ENCODE results near the gene HOXA13. TPM values are rescaled to one million over a fixed set of nuclear protein-coding genes. Genes with fewer than 3 reads are reported as not detected.

Gene HOXA13
- total RNA-seq, 1 donor: 8.0 TPM

DNA sequence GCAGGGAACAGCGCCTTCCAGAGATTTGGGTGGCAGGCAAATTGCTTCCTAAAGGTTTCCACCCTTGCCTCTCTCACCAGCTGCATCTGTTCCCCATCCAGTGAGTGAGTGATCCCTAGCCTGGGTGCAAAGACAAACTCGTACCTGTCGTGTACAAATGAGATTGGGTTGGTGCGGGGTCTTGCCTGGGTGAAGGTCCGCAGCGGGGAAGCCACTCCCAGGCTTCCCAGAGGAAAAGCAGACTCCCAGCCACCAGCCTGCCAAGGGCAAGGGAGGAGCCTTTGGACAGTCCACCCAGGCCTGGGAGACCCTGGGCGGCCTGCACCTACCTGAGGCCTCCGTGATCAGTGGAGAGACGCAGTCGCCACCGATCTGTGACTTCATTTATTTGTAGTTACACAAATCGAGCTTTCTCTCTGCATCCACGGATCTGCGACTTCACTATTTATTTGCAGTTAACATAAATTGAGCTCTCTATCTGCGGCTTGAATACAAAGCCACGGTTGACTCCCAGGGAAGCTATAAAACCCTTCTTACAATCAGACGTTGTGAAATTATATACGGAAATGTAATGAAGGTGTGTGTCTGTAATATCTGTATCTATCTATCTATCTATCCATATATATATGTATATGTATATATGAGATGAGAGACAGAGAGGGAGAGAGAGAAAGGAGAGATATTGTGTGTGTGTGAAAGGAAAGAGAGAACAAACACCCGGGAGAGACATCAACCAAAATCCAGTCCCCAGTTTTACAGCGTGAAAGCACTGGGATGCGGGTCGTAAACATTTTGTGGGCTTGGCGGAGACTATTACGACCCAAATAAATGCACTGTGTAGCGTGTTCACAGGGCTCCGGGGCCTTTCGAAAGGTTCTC lies 40.4 kb downstream of the HOXA13 start:
- H3K27me3 ChIP-seq (ENCODE audit: insufficient read depth, low read length): no peaks in the 10 kb centered on the region
- peaks cover 14% of the 10 kb centered on the region for H3K4me1 ChIP-seq (ENCODE audit: insufficient read depth, low read length)
- H3K36me3 ChIP-seq (ENCODE audit: insufficient read depth, low read length): peaks cover 15% of the 10 kb centered on the region
- TF ChIP-seq CTCF (IDR thresholded peaks at IDR 0.05; ENCODE audit: extremely low read depth, low read depth, low read length): no peak
- peak overlapping the region; percentile 75 for H3K4me3 ChIP-seq (ENCODE audit: insufficient read depth, low read length)
- H3K79me2 ChIP-seq (ENCODE audit: insufficient read depth, low read length): peaks cover 60% of the 10 kb centered on the region
- H3K4me2 ChIP-seq (ENCODE audit: insufficient read depth, low read length): peak overlapping the region; percentile 99
- H2AFZ ChIP-seq (ENCODE audit: low read length): peak overlapping the region; percentile 89
- no peak overlapping the region for H3K27ac ChIP-seq (ENCODE audit: low read depth, low read length)
- peaks cover 14% of the 10 kb centered on the region for H4K20me1 ChIP-seq (ENCODE audit: insufficient read depth, low read length)
- no peak for DNase-seq (ENCODE audit: insufficient read length, low spot score, missing footprints)
- no peaks in the 10 kb centered on the region for H3K9me3 ChIP-seq (ENCODE audit: low read depth, low read length)

GRCh38 chr7:27158436-27159265 lies 41.2 kb downstream of the HOXA13 start:
- no peak overlapping the region for H3K4me3 ChIP-seq (ENCODE audit: insufficient read depth, low read length)
- peaks cover 6% of the 10 kb centered on the region for H4K20me1 ChIP-seq (ENCODE audit: insufficient read depth, low read length)
- H3K27ac ChIP-seq (ENCODE audit: low read depth, low read length): no peak overlapping the region
- peaks cover 10% of the 10 kb centered on the region for H3K36me3 ChIP-seq (ENCODE audit: insufficient read depth, low read length)
- H3K9me3 ChIP-seq (ENCODE audit: low read depth, low read length): no peaks in the 10 kb centered on the region
- H3K27me3 ChIP-seq (ENCODE audit: insufficient read depth, low read length): no peaks in the 10 kb centered on the region
- H2AFZ ChIP-seq (ENCODE audit: low read length): no peak overlapping the region
- TF ChIP-seq CTCF (IDR thresholded peaks at IDR 0.05; ENCODE audit: extremely low read depth, low read depth, low read length): no peak
- peaks cover 59% of the 10 kb centered on the region for H3K79me2 ChIP-seq (ENCODE audit: insufficient read depth, low read length)
- no peak overlapping the region for H3K4me2 ChIP-seq (ENCODE audit: insufficient read depth, low read length)
- peaks cover 17% of the 10 kb centered on the region for H3K4me1 ChIP-seq (ENCODE audit: insufficient read depth, low read length)
- DNase-seq (ENCODE audit: insufficient read length, low spot score, missing footprints): no peak

DNA sequence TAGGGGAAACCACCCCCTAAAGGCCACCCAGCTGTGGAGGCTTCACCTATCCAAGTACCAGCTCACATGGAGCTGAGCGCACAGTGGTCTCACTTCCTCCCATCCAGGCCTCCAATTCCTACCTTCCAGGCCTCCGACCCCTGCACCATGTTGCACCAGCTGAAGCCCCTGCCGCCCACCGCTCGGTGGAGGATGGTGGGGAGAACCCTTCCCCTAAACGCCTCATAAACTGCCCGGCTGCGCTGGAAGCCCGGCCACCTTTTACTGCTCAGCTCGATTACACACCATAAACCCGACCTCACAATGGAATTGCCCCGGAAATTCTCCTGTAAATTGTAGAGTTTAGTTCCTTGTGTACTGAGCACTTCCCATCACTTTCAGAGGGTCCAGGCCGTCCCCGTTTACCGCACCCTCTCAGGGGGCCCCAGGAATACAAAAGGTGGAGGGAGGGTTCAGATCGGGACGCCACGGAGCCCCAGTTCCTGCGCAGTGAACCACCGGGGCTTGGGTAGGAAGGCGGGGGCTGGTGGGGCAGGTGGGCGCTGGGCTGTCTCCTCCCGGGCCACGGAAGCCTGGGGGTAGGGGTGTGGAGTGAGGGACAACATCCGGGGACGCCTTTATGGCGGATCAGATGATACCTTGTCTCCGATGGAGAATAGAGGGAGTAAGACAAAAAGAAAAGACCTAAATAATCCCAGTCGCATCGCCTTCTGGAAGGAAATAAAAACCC lies 42.0 kb downstream of the HOXA13 start:
- Histone ChIP-seq H3K27ac (ENCODE audit: low read depth, low read length) (no peak overlapping the region), H3K79me2 (ENCODE audit: insufficient read depth, low read length) (peaks cover 59% of the 10 kb centered on the region)

More for the DNA sequence above, 42.0 kb downstream of the HOXA13 start:
- peaks cover 4% of the 10 kb centered on the region for H3K36me3 ChIP-seq (ENCODE audit: insufficient read depth, low read length)
- H3K4me1 ChIP-seq (ENCODE audit: insufficient read depth, low read length): peaks cover 25% of the 10 kb centered on the region
- H3K4me2 ChIP-seq (ENCODE audit: insufficient read depth, low read length): no peak overlapping the region
- peak; percentile 84 for DNase-seq (ENCODE audit: insufficient read length, low spot score, missing footprints)
- H3K27me3 ChIP-seq (ENCODE audit: insufficient read depth, low read length): no peaks in the 10 kb centered on the region
- H2AFZ ChIP-seq (ENCODE audit: low read length): no peak overlapping the region
- no peaks in the 10 kb centered on the region for H3K9me3 ChIP-seq (ENCODE audit: low read depth, low read length)
- no peak for TF ChIP-seq CTCF (IDR thresholded peaks at IDR 0.05; ENCODE audit: extremely low read depth, low read depth, low read length)
- no peaks in the 10 kb centered on the region for H4K20me1 ChIP-seq (ENCODE audit: insufficient read depth, low read length)
- H3K4me3 ChIP-seq (ENCODE audit: insufficient read depth, low read length): no peak overlapping the region

Measured in osteoblast (primary cell).